ENCODE measurements around the gene TGIF1.
"Not testable (repeated sequence)": the region's sequence is repeated elsewhere in the genome, so short reads cannot be mapped to it uniquely, and the experiment has no call there.

Gene TGIF1

DNA sequence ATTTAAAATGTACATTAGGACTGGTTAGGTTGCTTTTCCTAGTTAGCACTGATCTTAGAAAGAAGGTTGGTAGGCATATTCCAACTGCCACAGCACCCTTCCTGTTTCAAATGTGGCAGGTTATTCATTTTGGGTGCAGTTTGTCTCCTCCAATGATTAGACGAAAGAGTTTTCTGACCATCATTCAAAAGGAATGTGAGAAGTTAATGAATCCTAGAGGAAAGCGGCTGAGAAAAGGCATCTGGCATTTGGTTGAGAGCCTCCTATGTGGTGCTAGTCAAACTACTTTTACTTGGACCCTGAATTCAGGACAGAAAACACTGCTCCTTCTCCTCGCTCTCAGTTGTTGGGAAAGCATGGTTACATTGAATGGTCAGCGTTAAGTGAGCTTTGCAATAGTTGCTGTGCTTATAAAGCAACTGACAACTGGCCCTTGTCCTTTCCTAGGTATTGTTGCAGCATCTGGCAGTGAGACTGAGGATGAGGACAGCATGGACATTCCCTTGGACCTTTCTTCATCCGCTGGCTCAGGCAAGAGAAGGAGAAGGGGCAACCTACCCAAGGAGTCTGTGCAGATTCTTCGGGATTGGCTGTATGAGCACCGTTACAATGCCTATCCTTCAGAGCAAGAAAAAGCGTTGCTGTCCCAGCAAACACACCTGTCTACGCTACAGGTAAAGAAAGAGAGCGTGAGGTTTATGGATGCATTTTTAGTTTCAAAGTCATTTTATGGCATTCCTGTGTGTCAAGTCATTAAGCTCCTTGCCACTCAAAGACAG lies 6.1 kb downstream of the TGIF1 start:
- DNase-seq (ENCODE audit: low read depth in 2 of 2) = no peak

DNA sequence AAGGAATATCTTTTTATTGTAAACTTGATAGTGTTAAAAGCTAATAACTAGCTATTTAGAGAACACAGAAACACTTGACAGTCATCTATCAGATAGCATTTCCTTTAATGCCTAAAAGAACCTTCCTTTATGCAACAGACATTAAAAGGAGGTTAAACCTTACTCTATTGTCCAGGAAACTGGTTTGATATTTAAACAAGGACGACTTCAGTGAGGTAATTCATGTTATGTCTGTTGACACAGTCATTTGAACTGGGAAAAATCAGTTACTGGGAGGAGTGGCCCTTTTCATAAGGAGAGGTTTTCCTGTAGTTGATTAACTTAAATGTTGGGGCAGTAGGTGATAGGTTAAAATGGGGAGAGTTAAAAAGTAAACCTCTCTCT lies 6.7 kb downstream of the TGIF1 start:
- no peak for DNase-seq (ENCODE audit: low read depth in 2 of 2)

DNA sequence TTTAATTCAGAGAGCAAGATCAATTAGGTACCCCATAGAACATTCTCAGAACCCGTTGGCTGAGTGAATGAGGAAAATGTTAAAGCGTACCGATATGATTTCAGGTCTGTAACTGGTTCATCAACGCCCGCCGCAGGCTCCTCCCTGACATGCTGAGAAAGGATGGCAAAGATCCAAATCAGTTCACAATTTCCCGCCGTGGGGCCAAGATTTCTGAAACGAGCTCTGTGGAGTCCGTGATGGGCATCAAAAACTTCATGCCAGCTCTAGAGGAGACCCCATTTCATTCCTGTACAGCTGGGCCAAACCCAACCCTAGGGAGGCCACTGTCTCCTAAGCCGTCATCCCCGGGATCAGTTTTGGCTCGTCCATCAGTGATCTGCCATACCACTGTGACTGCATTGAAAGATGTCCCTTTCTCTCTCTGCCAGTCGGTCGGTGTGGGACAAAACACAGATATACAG lies 7.3 kb downstream of the TGIF1 start:
- no peak for DNase-seq (ENCODE audit: low read depth in 2 of 2)

DNA sequence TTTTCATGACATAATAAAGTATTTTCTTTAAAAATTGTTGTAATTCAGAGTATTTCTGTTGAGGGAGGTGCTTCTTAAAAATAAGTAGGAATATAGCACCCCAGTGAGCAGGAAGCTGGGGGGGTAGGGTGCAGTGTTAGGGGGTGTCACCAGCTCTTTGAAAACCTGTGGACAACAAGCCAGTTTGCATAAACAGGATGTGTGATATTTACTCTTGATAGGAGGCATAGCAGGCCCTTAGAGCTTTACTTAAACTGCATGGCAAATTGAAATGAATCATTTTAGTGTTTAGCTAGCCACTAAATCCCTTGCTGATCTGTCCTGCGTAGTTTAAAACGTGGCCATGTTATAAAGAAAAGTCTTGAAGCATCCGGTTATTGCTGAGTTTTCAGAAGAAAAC lies 8.4 kb downstream of the TGIF1 start:
- DNase-seq (ENCODE audit: low read depth in 2 of 2) = no peak

DNA sequence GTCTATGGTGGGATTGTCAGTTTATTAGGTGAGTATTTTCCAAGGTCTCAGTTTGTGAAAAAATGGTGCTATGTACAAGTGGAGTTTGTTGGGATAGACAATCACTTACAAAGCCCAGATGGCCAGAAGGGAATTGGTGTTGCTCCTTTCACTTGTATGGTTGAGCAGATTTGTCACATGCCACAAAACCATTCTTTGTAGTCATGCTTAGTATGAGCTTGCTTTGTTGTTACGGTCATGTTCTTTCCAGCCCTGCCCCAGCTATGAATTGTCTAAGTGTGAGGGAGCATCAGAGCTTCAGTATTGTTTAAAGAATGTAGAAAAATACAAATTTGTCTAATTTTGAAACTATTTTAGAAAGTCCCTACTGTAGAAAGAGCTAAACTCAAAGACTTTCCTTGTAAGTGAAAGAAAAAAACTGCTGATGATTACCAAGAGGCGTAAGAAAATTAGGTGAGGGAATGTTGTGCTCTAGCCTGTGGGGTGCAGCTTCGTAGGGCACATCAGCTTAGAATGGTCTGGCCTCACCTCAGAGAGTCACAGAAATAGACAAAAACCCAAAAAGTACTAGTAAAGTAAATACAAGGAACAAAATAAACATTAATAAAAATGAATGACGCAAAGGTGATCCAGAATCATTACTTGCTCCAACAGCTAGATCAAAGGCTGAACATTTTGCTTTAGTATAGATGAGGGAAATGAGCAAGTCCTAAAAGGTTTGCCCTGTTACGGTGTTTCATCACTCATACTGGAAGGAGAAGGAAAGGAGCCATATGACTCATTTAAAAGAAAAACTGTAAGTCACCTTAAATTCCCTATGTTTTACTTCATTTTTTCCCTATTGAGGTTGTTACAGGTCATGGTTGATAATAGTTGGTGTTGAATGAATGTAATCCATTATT lies 9.2 kb downstream of the TGIF1 start:
- no peak for DNase-seq (ENCODE audit: low read depth in 2 of 2)

DNA sequence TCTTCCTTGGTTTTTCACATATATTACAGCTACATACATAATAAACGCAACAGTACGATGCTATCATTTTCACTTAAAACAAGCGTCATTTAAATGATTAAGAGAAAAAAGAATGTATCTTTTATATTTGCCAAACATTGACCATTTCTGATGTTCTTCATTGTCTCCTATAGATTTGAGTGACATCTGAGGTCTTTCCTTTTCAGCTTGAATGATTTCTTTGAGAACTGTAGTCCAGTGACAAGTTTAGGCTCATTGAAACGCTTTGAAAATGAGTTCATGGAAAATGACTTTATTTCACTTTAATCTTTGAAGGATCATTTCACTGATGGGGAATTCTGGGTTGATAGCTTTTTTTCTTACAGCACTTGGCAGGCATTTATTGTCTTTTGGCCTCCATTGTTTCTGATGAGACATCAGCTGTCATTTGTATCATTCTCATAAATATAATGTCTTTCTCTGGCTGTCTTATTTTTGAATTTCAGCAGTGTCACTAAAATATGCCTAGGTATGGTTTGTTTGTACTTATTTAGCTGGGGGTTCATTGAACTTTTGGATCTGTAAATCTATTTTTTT lies 10.9 kb downstream of the TGIF1 start:
- no peak for DNase-seq (ENCODE audit: low read depth in 2 of 2)

DNA sequence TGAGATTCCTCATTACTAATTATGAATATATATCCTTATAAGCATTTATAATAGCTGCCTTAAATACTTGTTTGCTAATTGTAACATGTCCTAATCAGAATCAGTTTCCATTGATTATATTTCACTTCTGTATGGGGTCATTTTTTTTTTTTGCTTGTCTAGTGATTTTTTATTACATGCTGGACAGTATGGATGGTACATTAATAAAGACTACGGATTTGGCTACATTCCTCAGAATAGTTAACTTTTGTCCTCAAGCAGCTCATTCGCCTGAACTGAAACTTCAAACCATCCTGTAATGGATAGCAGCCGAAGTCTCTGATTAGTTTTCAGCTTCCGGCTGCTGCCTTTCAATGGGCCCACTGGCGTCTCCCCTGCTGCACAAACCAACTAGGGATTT lies 11.7 kb downstream of the TGIF1 start:
- no peak for DNase-seq (ENCODE audit: low read depth in 2 of 2)

DNA sequence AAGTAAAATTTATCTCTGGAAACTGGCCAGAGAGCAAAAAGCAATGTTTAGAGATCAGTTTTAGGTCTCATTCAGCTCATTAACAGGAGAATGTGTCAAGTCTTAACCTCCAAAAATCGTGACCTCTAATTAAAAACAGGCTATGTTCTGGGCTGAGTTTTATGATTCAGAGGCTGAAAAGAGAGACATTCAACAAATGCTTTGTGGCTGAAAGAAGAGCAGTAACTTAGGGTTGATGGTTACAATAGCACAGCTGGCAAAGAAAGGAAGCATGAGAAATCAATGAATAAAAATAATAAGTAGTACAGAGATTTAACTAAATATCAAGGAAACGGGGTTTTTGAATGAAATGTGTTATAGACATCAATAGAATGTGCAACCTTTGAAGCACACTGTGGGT lies 13.1 kb downstream of the TGIF1 start:
- no peak for DNase-seq (ENCODE audit: low read depth in 2 of 2)

DNA sequence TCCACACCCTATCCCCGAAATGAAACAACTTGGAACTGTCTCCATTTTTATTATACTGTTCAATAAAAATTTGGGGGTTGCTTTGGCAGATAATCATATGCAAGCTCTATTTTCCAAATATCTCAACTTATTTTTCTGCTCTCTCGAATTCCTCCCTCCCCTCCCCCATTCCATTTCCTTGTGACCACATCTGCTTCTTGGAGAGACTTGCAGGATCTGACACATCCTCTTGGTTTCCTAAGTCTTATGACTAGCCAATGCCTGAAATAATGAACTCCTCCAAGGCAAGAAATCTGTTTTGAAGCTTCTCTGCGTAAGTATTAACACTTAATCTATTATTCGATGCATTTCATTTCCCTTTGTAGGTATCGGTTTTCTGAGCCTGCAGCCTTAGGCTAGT lies 16.1 kb downstream of the TGIF1 start:
- no peak for DNase-seq (ENCODE audit: low read depth in 2 of 2)

DNA sequence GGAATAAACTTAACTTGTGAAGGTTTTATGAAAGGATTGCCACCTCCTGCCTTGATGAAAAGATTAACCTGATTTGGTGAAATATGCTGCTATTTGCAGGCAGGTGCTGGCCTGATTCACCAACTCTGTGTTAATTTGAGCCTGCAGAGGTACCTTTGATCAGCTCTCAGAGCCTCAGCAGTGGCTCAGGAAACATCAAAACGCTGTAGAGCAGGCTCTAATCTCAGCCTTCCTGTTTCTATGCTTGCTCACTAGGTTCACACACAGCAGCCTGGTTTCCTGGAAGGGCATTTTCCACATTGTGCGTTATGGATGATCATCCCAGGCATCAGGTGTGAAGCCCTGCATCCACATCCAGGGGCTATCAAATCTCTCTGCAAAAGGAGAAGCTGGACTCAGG lies 16.9 kb downstream of the TGIF1 start:
- DNase-seq (ENCODE audit: low read depth in 2 of 2) = no peak

DNA sequence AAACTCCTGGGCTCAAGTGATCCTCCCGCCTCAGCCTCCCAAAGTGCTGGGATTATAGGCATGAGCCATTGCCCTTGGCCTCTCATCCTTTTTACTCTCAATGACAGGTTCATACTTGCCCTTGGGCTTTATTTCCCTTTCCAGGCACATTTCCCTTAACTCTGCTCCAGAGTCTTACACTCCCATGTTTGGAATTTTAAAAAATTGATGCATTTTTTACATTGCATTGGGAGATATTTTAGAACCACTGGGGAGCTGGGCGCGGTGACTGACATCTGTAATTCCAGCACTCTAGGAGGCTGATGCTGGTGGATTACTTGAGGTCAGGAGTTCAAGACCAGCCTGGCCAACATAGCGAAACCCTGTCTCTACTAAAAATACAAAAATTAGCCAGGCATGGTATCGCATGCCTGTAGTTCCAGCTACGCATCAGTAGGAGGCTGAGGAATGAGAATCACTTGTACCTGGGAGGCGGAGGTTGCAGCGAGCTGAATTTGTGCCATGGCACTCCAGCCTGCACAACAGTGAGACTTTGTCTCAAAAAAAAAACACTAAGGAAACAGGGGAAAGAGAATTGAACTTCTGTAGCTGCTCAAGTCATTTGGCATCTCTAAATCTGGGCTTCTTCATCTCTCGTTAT lies 18.2 kb downstream of the TGIF1 start:
- no peak for DNase-seq (ENCODE audit: low read depth in 2 of 2)

DNA sequence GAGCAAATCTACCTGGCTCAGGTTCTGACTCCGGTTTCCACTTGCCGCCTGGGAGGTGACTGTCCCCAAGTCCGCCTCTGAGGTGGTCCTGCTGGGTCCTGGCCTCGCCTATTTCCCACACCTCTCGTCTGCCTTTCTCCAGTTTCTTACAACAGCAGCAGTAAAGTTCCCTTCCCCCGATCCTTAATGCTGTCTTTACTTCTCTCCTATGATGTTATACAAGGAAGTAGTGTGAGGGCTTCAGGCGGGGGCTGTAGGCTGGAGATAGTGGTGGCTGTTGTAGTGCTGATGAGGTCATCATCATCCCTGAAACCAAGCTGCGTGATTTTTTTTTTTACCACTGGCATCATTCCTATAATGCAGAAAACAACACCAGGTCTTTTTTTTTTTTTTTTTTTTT lies 18.9 kb downstream of the TGIF1 start:
- DNase-seq (ENCODE audit: low read depth in 2 of 2) = no peak

DNA sequence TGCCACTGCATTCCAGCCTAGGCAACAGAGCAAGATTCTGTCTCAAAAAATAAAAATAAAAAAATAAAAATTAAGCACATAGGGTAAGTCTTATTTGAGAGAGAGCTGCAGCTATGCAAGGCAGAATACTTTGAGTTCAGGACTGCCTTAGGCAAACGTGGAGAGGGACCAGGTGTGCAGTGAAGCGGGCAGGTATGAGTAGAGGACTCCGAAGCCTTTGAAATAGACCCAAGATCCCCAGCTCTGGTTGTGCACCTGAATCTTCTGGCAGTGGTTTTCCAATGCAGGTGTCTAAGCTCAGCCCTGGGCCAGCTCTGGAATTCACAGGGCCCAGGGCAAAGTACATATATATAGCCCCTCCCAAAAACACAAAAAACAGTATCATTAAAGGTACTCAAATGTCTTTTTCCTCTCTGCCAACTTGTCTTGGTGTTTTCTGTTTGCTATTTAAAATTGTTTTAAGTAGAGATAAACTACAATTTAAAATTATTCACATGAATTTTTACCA lies 21.2 kb downstream of the TGIF1 start:
- DNase-seq (ENCODE audit: low read depth in 2 of 2) = no peak

DNA sequence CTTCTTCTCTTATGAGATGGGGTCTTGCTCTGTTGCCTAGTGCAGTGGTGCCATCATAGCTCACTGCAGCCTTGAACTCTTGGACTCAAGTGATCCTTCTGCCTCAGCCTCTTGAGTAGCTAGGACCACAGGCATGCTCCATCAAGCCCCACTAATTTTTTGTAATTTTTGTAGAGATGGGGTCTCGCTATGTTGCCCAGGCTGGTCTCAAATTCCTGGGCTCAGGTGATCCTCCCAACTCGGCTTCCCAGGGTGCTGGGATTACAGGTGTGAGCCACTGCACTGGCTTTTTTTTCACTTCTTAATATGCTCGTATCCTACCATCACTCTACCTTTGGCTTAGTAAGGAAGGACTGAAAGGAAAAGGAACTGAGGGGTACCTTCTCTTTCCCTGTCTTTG lies 22.1 kb downstream of the TGIF1 start:
- not testable (repeated sequence) for DNase-seq (ENCODE audit: low read depth in 2 of 2)

DNA sequence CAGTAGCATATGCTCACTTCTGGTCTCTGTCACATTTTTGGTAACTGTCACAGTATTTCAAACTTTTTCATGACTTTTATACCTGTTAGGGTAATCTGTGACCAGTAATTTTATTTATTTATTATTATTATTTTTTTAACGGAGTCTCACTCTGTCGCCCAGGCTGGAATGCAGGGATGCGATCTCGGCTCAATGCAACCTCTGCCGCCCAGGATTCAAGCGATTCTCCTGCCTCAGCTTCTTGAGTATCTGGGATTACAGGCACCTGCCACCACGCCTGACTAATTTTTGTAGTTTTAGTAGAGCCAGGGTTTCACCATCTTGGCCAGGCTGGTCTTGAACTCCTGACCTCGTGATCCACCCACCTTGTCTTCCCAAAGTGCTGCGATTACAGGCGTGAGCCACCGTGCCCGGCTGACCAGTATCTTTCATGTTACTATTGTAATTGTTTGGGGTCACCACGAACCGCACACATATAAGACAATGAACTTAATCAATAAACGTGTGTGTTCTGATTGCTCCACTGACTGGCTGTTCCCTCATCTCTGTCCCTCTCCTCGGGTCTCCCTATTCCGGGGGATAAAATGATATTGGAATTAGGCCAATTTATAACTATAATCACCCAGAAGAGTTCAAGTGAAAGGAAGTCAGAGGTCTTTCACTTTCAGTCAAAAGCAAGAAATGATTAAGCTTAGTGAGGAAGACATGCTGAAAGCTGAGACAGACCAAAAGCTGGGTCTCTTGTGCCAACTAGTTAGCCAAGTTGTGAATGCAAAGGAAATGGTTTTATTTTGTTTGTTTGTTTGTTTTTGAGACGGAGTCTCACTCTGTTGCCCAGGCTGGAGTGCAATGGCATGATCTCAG lies 22.9 kb downstream of the TGIF1 start:
- no peak for DNase-seq (ENCODE audit: low read depth in 2 of 2)

DNA sequence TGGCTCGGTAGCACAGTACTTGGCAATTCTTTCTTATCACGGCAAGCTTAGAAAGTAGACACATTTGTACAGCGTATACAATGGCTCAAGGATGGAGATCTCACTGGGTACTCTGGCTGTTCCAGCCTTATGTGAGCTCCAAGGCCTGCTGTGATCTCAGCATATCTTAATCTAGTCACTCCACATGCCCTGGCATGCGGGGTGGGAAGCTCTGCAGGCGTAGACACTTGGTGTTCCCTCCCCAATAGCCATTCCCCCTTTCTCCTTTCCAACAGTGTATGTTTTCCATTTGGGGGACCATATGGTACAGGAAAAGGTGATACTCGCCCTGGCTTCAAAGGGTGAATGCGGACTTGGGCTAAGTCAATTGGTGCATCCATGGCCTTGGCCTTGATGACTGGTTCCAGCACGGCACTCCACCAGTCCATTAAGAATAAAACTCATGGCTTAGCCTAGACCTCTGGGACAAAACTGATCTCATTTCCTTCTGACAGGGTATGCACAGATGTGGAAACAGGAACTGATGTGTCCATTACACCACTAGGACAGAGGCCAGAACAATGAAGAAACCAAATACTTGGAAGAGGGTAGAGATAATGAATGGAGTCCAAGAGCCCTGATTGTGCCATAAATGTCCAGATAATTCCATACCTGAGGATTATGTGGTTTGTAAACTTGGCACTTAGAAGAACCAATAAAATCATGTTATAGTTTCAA lies 28.4 kb downstream of the TGIF1 start:
- DNase-seq (ENCODE audit: low read depth in 2 of 2) = no peak

DNA sequence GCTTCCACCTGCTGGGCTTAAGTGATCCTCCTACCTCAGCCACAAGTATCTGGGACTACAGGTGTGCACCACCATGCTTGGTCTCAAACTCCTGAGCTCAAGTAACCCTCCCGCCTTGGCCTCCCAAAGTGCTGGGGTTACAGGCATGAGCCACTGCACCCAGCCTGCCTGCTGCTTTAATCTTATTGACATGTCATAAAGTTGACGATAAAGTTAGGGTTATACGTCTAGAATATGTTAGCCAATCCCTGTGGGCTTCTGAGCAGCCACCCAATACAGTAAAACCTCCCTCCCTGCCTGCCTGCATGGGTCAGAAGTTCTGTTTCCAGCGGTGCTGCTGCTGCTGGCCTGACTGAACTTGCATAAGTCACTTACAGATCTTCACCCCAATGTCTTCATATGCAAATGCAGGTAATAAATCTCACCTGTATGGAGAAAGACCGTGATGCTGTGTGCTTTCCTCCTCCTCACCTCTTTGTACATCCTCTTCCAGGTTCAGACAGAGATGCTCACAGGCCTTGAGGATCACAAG lies 30.1 kb downstream of the TGIF1 start:
- no peak for DNase-seq (ENCODE audit: low read depth in 2 of 2)

DNA sequence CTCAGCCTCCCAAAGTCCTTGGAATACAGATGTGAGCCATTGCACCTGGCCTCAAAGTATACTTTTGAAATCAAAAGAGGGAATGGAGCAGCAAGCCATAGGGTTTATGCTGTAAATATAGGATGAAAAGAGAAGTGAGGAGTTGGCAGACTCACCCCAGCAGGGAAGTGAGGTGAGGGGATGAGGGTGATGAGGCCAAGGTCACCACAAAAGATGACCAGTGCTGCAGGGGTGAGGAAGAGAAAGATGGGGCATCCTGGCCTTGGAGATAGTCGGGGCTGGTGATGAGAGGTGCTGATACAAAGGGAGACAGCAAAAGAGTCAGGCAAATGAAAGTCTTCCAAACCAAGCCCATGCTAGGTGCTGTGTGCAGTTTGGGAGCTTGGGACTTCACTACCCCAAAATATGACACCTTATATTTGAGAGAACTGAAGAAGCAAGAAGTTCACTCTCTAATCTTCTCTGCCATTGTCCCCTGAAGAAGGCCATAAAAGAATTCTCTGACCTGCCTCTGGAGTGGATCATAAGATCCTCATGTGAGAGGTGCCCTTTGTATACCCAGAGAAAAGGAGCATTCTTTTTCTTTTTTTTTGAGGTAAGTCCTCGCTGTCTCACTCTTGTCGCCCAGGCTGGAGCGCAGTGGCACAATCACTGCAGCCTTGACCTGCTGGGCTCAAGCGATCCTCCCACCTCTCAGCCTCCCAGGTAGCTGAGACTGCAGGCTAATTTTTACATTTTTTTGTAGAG lies 31.0 kb downstream of the TGIF1 start:
- no peak for DNase-seq (ENCODE audit: low read depth in 2 of 2)

DNA sequence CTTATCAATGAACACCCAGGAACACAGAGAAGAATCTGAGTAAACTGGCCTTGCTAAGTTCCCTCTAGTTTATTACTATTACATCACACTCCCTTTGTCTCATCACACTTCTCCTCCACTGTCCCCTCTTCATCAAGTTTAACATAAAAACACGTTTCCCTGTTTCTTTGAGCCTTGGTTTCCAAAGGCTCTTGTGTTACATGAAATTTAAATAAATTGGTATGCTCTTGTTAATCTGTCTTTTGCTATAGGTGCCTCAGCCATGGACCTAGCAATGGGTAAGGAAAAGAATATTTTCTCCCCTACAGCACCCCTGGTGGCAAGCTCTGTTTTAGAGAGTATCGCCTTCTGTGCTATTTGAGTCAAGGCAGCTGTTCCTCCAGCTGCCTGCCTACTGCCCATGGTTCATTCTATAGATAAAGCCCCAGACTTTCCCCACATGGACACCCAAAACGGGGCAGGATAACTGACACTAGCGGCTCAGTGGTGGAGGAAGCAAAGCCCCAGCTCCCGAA lies 31.8 kb downstream of the TGIF1 start:
- DNase-seq (ENCODE audit: low read depth in 2 of 2) = no peak

All from fibroblast of skin of left biceps (primary cell).